Measurements from ENCODE around the gene ZFP30.
"Not testable (repeated sequence)": the region's sequence is repeated elsewhere in the genome, so short reads cannot be mapped to it uniquely, and the experiment has no call there.

ZFP30 gene

DNA sequence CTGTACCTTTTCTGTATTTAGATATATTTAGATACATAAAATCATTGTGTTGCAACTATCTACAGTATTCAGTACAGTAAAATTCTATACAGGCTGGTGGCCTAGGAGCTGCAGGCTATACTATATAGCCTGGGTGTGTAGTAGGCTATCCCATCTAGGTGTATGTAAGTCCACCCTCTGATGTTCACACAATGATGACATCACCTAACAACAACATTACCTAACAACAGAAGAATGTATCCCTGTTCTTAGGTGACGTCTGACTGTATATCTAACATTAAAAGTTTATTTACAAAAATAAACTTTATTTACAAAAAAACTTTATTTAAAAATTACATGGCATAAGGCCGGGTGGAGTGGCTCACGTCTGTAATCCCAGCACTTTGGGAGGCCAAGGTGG is 28.3 kb upstream of the ZFP30 start:
- H3K4me3 ChIP-seq (ENCODE audit: low read depth, low read length): no peak overlapping the region
- DNase-seq (ENCODE audit: low read depth): no peak
- no peak for TF ChIP-seq CTCF (conservative IDR thresholded peaks at IDR 0.05; ENCODE audit: low read depth, low read length)

DNA sequence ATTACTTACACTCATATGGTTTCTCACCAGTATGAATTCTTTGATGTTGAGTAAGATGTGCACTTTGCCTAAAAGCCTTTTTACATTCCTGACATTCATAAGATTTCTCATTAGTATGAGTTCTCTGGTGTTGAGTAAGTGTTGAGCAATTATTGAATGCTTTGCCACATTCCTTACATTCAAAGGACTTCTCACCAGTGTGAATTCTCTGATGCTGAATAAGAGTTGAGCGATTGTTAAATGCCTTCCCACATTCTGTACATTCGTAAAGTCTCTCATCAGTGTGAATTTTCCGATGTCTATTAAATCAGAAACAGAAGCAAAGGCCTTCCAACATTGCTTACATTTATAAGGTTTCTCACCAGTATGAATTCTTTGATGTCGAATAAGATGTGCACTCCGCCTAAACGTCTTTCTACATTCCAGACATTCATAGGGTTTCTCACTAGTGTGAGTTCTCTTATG is 14.2 kb upstream of the ZFP30 start:
- no peak overlapping the region for H3K4me3 ChIP-seq (ENCODE audit: low read depth, low read length)
- DNase-seq (ENCODE audit: low read depth): peak; percentile 5
- TF ChIP-seq CTCF (conservative IDR thresholded peaks at IDR 0.05; ENCODE audit: low read depth, low read length): no peak

GRCh38 chr19:37657157-37657556 is 1.9 kb upstream of the ZFP30 start:
- not testable (repeated sequence) for DNase-seq (ENCODE audit: low read depth); H3K4me3 ChIP-seq (ENCODE audit: low read depth, low read length)

DNA sequence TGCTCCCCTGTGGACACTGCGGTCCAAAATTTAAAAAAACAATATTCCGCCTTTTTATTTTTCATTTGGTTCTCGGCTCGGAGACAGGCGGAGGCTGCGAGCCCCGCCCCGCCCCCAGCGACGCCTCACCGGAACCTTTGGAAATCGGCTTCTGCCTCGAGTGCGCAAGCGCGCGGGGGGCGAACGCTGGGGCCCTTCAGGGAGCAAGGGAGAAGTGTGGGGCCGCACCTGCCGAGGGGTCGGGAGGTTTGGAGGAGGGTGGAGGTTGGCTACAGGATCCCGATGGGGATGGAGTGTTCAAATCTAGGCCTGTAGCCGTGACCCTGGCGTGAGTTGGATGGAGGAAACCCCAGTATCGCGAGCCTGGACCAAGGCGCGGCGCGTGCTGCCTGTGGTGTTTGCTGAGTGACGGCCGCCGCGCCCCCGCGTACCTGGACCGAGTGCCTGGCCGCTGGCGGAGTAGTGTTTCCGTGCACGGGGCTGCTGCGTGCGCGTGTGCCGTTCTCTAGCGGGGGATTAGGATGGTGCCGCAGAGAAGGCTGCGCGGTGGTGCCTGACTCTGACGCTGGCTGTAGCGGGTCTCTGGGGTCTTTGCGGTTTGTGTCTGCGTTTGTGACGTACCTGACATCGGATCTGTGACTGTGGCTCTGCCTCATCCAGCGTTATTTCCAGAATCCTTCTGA is 565 bp upstream of the ZFP30 start:
- TF ChIP-seq CTCF (conservative IDR thresholded peaks at IDR 0.05; ENCODE audit: low read depth, low read length): no peak
- DNase-seq (ENCODE audit: low read depth): peak; percentile 76
- H3K4me3 ChIP-seq (ENCODE audit: low read depth, low read length): peak overlapping the region; percentile 78

DNA sequence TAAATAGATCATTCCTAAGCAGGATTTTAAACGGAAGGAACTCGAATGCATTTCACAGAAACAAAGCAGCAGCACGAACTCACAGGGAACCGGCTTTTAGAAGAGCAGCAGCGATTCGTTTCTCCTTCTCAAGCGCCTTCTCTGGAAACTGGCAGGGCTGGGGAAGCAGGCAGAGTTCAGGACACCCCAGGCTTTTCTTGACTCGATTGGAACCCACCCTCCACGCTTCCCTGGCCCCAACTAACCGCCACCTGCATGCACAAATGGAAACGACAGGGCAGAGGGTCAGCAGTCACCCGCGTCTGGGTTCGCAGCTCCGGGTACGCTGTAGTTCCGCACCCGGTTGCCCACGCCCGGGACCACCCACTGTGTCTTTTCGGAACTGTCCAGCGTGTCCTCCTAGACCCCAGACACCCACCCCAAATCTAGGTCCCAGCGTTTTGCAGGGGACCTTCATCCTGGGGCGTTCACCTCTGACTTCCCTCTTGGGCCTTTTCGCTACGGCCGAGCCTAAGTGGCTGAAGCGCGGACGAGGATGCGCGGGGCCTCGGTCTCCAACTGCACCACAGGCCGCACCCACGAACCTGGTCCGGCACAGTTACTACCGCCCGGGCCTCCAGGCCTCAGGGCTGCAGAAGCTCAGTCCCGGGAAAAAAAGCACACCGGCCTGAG is 500 bp downstream of the ZFP30 start:
- DNase-seq (ENCODE audit: low read depth): peak; percentile 57
- TF ChIP-seq CTCF (conservative IDR thresholded peaks at IDR 0.05; ENCODE audit: low read depth, low read length): no peak
- H3K4me3 ChIP-seq (ENCODE audit: low read depth, low read length): peak overlapping the region; percentile 78

DNA sequence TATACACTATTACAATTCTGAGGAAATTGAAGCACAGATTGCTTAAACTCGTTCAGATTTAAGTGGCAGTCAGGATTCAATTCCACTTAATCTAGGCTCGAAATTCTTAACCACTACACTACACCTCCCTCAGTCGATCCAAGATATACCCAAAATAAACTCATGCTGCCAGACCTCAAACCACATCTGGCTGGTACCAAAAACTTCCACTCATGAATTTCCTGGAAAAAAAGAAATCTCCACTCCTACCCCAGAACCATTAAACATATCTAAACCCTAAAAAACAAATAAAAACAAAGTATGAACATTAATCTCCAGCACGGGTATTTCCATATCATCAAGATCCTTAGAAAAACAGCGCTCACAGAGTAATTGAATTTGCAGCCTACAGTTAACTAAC is 1.1 kb downstream of the ZFP30 start:
- H3K4me3 ChIP-seq (ENCODE audit: low read depth, low read length): peak overlapping the region; percentile 78
- DNase-seq (ENCODE audit: low read depth): peak; percentile 2
- TF ChIP-seq CTCF (conservative IDR thresholded peaks at IDR 0.05; ENCODE audit: low read depth, low read length): no peak

- H3K4me3 ChIP-seq (ENCODE audit: low read depth, low read length): no peak overlapping the region
- no peak for TF ChIP-seq CTCF (conservative IDR thresholded peaks at IDR 0.05; ENCODE audit: low read depth, low read length)
- peak; percentile 3 for DNase-seq (ENCODE audit: low read depth)
These were observed 19.9 kb downstream of the ZFP30 start for GRCh38 chr19:37635076-37636056.
